LNCAP (cell line): ENCODE measurements around the gene TUBA1C.

Experiments
- TF ChIP-seq, protein P1 (sequence below): fragments of 450-650 bp; IDR thresholded peaks from 2 replicates; pipeline ENCODE4 v1.5.1; 2017; ENCODE audit warnings: mild to moderate bottlenecking

TUBA1C gene

DNA sequence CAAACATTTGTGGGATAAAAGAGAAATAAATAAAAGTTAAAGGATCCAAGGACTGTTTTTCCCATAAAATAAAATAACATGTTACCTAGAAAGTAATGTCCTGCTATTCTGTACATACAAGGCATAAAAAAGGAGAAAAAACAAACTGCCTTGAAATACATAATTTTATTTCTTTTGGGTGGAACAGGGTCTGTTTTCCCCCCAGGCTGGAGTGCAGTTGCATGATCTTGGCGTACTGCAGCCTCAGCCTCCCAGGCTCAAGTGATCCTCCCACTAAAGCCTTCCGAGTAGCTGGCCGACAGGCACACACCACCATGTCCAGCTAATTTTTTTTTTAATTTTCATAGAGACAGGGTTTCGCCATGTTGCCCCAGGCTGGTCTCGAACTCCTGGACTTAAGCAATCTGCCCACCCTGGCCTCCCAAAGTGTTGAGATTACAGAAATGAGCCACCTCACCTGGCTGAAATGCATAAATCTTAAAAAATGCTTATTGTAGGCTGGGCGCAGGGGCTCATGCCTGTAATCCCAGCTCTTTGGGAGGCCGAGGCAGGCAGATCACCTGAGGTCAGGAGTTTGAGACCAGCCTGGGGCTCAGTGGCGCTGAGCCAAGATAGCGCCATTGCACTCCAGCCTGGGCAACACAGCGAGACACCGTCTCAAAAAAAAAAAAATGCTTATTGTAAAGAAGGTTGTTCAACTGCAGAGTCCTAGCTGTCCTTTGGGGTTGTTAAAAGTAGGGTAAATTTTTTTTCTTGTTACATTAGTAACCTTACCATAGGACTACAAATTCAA lies 4.1 kb upstream of the TUBA1C start:
- TF ChIP-seq, protein P1, sequence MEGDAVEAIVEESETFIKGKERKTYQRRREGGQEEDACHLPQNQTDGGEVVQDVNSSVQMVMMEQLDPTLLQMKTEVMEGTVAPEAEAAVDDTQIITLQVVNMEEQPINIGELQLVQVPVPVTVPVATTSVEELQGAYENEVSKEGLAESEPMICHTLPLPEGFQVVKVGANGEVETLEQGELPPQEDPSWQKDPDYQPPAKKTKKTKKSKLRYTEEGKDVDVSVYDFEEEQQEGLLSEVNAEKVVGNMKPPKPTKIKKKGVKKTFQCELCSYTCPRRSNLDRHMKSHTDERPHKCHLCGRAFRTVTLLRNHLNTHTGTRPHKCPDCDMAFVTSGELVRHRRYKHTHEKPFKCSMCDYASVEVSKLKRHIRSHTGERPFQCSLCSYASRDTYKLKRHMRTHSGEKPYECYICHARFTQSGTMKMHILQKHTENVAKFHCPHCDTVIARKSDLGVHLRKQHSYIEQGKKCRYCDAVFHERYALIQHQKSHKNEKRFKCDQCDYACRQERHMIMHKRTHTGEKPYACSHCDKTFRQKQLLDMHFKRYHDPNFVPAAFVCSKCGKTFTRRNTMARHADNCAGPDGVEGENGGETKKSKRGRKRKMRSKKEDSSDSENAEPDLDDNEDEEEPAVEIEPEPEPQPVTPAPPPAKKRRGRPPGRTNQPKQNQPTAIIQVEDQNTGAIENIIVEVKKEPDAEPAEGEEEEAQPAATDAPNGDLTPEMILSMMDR: no peak

DNA sequence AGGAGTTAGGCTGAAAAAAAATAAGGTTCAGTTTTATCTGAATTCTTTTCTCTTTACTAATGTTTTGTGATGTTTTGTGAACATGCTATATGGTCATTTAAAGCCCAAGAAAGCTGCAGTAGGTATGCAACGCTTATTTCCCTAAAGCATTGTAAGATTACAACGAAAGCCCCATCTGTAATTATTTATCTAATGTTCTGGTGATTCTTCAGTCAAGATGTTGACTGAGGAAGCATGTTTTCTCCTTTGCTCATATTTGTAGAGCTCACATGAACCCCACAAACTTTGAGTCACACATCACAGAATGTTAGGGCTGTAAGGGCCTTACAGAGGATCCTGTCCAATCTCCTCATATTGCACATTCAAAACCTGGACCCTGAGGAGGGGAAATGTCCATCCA lies 3.2 kb upstream of the TUBA1C start:
- TF ChIP-seq, protein P1: no peak

DNA sequence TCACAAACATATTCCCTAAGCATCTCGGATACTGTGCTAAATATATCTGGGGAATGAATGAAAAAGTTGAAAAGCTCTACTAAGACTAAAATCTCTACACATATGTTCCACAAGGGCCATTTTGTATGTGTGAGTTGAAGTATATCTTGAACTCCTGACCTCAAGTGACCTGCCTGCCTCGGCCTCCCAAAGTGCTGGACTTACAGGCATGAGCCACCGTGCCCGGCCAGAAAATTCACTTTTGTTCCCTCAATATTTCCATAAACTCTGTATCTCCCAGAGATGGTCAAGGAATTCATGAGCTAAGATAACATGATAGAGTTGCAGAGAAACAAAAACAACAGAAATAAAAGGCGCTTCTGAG lies 1.5 kb upstream of the TUBA1C start:
- TF ChIP-seq, protein P1: no peak

DNA sequence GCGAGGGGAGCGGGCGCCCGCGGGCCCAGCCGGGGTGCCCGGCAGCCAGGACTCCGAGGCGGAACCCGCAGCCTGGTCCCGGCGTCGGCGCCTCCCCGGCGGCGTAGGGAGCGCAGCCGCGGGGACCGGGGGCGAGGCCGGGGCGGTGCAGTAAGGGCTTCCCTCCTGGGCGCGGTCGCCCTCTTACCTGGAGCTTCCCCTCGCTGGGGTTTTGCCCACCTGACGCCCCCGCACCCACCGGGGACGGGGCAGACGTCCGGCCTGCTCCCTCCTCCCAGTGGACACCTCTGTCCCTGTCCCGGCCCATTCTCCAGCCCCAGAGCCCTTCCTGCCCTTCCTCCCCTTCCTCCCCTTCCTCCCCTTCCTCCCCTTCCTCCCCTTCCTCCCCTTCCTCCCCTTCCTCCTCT lies 413 bp upstream of the TUBA1C start:
- TF ChIP-seq, protein P1: no peak

DNA sequence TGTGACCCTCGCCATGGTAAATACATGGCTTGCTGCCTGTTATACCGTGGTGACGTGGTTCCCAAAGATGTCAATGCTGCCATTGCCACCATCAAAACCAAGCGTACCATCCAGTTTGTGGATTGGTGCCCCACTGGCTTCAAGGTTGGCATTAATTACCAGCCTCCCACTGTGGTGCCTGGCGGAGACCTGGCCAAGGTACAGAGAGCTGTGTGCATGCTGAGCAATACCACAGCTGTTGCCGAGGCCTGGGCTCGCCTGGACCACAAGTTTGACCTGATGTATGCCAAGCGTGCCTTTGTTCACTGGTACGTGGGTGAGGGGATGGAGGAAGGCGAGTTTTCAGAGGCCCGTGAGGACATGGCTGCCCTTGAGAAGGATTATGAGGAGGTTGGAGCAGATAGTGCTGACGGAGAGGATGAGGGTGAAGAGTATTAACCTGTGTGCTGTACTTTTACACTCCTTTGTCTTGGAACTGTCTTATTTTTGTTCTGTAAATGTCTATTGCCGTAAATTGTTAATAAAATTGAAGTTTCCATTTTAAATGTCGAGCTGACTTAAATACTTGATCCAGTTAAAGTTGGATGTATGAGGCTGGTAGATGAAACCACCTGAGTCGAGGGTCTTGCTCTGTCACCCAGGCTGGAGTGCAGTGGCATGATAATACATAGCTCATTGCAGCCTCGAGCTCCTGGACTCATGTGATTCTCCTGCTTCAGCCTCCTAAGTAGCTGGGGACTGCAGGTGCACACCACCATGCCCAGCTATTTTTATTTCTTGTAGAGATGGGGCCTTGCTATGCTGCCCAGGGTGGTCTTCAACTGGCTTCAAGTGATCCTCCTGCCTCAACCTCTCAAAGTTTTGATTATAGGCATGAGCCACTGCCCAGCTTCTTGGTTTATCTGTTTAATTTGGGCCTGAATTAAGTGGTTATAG lies 8.2 kb downstream of the TUBA1C start:
- TF ChIP-seq, protein P1: no peak

DNA sequence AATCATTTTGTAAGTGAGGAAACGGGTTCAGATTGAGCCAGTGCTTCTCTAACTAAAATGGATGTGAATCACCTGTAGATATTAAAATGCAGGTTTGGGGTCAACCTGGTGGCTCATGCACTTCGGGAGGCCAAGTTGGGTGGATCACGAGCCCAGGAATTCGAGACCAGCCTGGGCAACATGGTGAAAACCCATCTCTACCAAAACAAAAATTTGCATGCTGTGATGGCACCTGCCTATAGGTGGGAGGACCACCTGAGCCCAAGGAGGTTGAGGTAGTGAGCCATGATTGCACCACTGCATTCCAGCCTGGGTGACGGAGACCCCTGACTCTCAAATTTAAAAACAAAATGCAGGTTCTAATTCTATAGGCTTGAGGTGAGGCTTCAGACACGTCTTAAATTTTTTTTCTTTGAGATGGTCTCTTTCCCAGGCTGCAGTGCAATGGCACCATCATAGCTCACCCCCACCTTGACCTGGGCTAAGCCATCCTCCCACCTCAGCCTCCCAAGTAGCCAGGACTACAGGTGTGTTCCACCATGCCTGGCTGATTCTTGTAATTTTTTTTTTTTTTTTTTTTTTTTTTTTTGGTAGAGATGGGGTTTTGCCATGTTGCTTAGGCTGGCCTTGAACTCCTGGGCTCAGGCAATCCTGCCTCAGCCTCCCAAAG lies 9.0 kb downstream of the TUBA1C start:
- TF ChIP-seq, protein P1: no peak

DNA sequence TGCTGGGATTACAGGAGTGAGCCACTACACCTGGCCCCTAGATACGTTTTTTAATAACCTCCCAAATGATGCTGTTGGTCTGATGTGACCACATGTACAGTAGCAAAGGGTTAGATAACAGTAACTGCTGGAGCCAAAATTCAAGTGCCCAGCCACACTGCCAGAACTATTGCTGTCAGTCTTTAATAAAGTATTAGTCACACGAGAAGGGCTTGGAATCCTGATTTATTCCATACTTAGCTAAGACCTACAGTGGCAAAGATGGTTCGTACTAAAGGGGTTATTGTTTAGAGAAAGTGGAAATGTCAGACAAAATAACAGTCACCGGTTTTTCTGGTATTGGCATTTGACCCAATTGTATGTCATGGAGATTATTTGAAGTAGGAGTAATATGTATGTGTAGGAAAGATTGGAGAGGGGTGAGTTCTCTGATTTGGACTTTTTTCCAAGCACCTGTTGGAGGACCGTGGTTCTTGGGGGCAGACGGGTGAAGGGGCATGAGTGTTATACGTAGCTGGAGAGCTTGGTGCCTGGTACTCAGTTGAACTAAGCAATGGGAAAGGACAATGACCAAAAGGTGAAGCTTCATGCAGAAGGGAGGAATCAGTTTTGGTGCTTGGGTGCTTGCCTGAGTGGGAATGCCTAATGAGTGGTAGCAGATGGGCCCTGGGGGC lies 9.7 kb downstream of the TUBA1C start:
- TF ChIP-seq, protein P1: no peak
